Stomach (tissue), 19 donors: ENCODE measurements around the gene ASXL3. TPM values are rescaled to one million over a fixed set of nuclear protein-coding genes. Genes with fewer than 3 reads are reported as not detected.
A peak's percentile ranks its signal among the peaks of the same experiment; 100 is the strongest.

Experiments used
- DNase-seq, 2 donors: peaks; one replicate each; pipeline versions ENCODE4 v3.0.0 to v3.0.0-alpha.2; 2013 to 2019
- H3K27ac ChIP-seq, 5 donors: fragments of 200-600 bp in 4 of 5; sonication (generic) in 4 of 5; one replicate each; pipeline ENCODE4 v1.5.1; 2013 to 2019; ENCODE audit warnings: mild to moderate bottlenecking in 1 of 5, moderate library complexity in 1 of 5
- H3K27me3 ChIP-seq, 3 donors: fragments of 200-600 bp; sonication (generic); one replicate each; pipeline ENCODE4 v1.5.1; 2017 to 2019; ENCODE audit warnings: mixed run types in 1 of 3
- H3K36me3 ChIP-seq, 4 donors: fragments of 200-600 bp; sonication (generic); 1 replicate in 3 of 4; 2 replicates in 1 of 4; pipeline ENCODE4 v1.5.1; 2016 to 2019
- H3K4me1 ChIP-seq, 4 donors: fragments of 200-600 bp; sonication (generic); one replicate each; pipeline ENCODE4 v1.5.1; 2016 to 2019
- H3K4me3 ChIP-seq, 4 donors: fragments of 200-600 bp; sonication (generic) in 3 of 4; one replicate each; pipeline ENCODE4 v1.5.1; 2016 to 2019; ENCODE audit warnings: mild to moderate bottlenecking in 1 of 4
- H3K9me3 ChIP-seq, 4 donors: fragments of 200-600 bp; sonication (generic); one replicate each; pipeline ENCODE4 v1.5.1; 2016 to 2019
- EP300 ChIP-seq: sonication (generic); formaldehyde crosslinking; IDR thresholded peaks from one replicate; pipeline ENCODE4 v1.6.1; 2017; ENCODE audit warnings: antibody characterized with exemption
- POLR2A ChIP-seq, 4 donors: fragments of 450-650 bp; IDR thresholded peaks; one replicate each; pipeline ENCODE4 v1.6.1; 2016; ENCODE audit warnings: antibody characterized with exemption in 4 of 4, control low read depth in 2 of 4, mild to moderate bottlenecking in 1 of 4, moderate library complexity in 1 of 4
- POLR2AphosphoS5 ChIP-seq, 3 donors: sonication (generic); formaldehyde crosslinking; IDR thresholded peaks; one replicate each; pipeline ENCODE4 v1.6.1; 2016; ENCODE audit warnings: antibody characterized with exemption in 3 of 3
- WGBS, 5 donors: extraction: QIAGEN DNeasy Blood & Tissue Kit in 3 of 5; methylation state at CpG; one replicate each; pipeline versions ENCODE4 v1.1.5 to v1.1.7; 2013 to 2018; 5-methylcytosine and 5-hydroxymethylcytosine counted together
- intact Hi-C: fragments of 100-400 bp; cut with DNase I; formaldehyde crosslinking; loops from one replicate; pipeline ENCODE4 v1.15.1; 2023; ENCODE audit warnings: low total_unique reads
- long read RNA-seq, 10 donors: transcript quantifications; one replicate each; lab custom pipeline, GENCODE V29; 2026
- polyA plus RNA-seq, 3 donors: library from polyadenylated mRNA; stranded (reverse); fragments of 200-250 nt; gene quantifications; one replicate each; pipeline ENCODE4 v1.2.3, GENCODE V29; 2013
- total RNA-seq, 5 donors: library from RNA; depleted of rRNA; stranded (reverse); fragments of >200 nt; gene quantifications; one replicate each; pipeline versions ENCODE4 v1.1.0 to v1.2.3, GENCODE V29; 2014 to 2016
- TF ChIP-seq, protein P1 (sequence below), 7 experiments: fragments of 450-650 bp in 4 of 7; fragments of 200-600 bp in 3 of 7; sonication (generic) in 3 of 7; IDR thresholded peaks; one replicate each; pipeline ENCODE4 v1.5.1; 2016 to 2019; ENCODE audit warnings: antibody characterized with exemption in 7 of 7, control low read depth in 2 of 7, mild to moderate bottlenecking in 1 of 7
- donor health status: healthy with polysubstance abuse.
- donor health status: Bipolar disorder and iron deficiency.
- donor health status: healthy.

The ASXL3 gene
- total RNA-seq (1 to 10 TPM in 4 of 5 donors, not detected in 1; 1.2 to 8.0 (median 6.1) TPM), polyA plus RNA-seq (under 1 TPM; 0.28 to 0.61 (median 0.31) TPM)
- long read RNA-seq, donor 1: 0 reads
- long read RNA-seq, donor 2: 0 reads
- long read RNA-seq, donor 3: 0 reads
- long read RNA-seq, donor 4: 0 reads
- long read RNA-seq, donor 5: 0 reads
- long read RNA-seq, donor 6: 0 reads
- long read RNA-seq, donor 7: 0 reads
- long read RNA-seq, donor 8: 0 reads
- long read RNA-seq, donor 9: 0 reads
- long read RNA-seq, donor 10: 0 reads

DNA sequence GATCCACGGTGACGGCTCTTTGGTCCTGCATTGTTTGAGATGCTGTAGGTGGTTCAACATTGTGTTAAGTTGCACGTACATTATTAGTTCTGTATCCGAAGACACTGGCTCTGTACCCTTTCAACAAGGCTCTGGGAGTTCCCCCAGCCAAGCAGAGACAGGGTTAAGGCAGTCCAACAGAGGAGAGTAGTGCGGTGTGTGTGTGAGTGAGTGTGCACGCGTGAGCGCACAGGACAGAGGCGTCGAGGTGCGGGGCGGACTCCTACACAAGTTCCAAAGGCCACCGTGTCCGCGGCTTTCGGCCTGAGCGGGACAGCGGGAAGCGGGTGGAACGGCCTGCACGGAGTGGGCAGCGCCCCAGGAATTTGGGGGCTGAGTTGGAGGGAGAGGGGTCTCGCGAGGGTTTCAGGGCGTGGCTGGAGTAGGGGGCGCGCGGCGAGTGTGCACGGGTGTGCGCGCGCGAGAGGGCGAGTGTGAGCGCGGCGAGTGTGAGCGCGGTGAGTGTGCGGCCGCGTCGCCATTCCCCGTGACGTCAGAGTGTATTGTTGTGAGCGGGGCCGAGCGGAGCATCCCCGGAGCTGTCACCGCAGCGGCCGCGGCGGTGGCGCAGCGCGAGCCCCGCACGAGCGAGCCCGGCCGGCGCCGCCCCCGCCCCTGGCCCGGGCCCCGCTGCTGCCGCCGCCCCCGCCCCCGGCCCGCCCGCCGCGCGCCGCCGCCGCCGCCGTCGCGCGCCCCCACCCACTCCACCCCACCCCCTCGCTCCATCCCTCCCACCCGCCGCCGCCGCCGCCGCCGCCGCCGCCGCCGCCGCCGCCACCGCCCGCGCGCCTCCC is at the start of gene ASXL3:
Gene ASXL3, plus strand, starts transcription at position 535 of the 833 bp plus-strand sequence. CDS start 413 bp downstream, outside the sequence.
- 1 to 9% (median 2%) methylated on average over 39 to 97 of the region's 103 CpGs for WGBS, 5 donors
- peak; percentile 64 to 84 for DNase-seq
- TF ChIP-seq POLR2AphosphoS5 (IDR thresholded peaks at IDR 0.05): peak in 2 of 3 donors; percentile 3 to 22
- TF ChIP-seq EP300: no peak
- no peak for TF ChIP-seq POLR2A (IDR thresholded peaks at IDR 0.05)
- TF ChIP-seq, protein P1, sequence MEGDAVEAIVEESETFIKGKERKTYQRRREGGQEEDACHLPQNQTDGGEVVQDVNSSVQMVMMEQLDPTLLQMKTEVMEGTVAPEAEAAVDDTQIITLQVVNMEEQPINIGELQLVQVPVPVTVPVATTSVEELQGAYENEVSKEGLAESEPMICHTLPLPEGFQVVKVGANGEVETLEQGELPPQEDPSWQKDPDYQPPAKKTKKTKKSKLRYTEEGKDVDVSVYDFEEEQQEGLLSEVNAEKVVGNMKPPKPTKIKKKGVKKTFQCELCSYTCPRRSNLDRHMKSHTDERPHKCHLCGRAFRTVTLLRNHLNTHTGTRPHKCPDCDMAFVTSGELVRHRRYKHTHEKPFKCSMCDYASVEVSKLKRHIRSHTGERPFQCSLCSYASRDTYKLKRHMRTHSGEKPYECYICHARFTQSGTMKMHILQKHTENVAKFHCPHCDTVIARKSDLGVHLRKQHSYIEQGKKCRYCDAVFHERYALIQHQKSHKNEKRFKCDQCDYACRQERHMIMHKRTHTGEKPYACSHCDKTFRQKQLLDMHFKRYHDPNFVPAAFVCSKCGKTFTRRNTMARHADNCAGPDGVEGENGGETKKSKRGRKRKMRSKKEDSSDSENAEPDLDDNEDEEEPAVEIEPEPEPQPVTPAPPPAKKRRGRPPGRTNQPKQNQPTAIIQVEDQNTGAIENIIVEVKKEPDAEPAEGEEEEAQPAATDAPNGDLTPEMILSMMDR (IDR thresholded peaks at IDR 0.05): no peak
- intact Hi-C loops: no loop called here
- H3K27me3 ChIP-seq: peaks cover 0 to 13% (median 0%) of the 10 kb centered on the region in 3 donors
- no peaks in the 10 kb centered on the region for H3K36me3 ChIP-seq
- no peaks in the 10 kb centered on the region for H3K9me3 ChIP-seq
- H3K27ac ChIP-seq: peak within 1 kb of the TSS; percentile 90 to 94 (median 93)
- peaks cover 3 to 42% (median 22%) of the 10 kb centered on the region in 4 donors for H3K4me1 ChIP-seq
- peak within 1 kb of the TSS; percentile 67 to 79 (median 70) for H3K4me3 ChIP-seq

DNA sequence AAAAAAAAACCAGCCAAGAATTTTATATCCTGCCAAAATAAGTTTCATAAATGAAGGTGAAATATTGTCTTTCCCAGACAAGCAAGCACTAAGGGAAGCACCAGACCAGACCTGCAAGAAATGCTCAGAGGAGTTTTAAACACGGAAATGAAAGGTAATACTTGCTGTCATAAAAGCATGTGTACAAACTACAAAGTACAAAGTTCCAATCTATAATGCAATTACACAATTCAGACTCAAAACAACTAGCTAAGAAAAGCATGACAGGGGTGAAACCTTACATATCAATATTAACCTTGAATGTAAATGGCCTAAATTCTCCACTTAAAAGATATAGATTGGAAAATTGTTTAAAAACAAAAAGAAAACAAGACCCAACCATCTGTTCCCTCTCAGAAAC is 45.0 kb upstream of the ASXL3 start:
- Histone ChIP-seq H3K27me3 (no peaks in the 10 kb centered on the region), H3K4me3 (no peak overlapping the region), H3K4me1 (no peaks in the 10 kb centered on the region), H3K9me3 (no peaks in the 10 kb centered on the region), H3K36me3 (no peaks in the 10 kb centered on the region), H3K27ac (no peak overlapping the region)
- intact Hi-C loops: no loop called here
- no peak for DNase-seq
- 58 to 97% (median 89%) methylated on average over 1 of the region's 1 CpG for WGBS, 5 donors
- TF ChIP-seq POLR2A (IDR thresholded peaks at IDR 0.05) (no peak), EP300 (no peak), POLR2AphosphoS5 (IDR thresholded peaks at IDR 0.05) (no peak)
- TF ChIP-seq, protein P1 (IDR thresholded peaks at IDR 0.05): no peak

DNA sequence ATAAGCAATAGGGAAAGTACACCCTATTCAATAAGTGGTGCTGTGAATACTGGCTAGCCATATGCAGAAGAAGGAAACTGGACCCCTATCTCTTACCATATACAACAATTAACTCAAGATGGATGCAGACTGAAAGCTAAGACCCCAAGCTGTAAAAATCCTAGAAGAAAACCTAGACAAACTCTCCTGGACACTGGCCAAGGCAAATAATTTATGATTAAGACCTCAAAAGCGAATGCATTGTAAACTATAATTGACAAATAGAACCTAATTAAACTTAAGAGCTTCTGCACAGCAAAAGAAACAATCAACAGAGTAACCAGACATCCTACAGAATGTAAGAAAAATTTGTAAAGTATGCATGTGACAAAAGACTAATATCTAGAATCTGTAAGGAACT is 41.1 kb upstream of the ASXL3 start:
- intact Hi-C loops: no loop called here
- no peak for DNase-seq
- WGBS, 5 donors: 45 to 73% (median 59%) methylated on average over 1 of the region's 1 CpG
- Histone ChIP-seq H3K4me3 (no peak overlapping the region), H3K27me3 (no peaks in the 10 kb centered on the region), H3K27ac (no peak overlapping the region), H3K9me3 (no peaks in the 10 kb centered on the region), H3K4me1 (no peaks in the 10 kb centered on the region), H3K36me3 (no peaks in the 10 kb centered on the region)
- TF ChIP-seq, protein P1 (IDR thresholded peaks at IDR 0.05): no peak
- TF ChIP-seq POLR2AphosphoS5 (IDR thresholded peaks at IDR 0.05) (no peak), EP300 (no peak), POLR2A (IDR thresholded peaks at IDR 0.05) (no peak)

DNA sequence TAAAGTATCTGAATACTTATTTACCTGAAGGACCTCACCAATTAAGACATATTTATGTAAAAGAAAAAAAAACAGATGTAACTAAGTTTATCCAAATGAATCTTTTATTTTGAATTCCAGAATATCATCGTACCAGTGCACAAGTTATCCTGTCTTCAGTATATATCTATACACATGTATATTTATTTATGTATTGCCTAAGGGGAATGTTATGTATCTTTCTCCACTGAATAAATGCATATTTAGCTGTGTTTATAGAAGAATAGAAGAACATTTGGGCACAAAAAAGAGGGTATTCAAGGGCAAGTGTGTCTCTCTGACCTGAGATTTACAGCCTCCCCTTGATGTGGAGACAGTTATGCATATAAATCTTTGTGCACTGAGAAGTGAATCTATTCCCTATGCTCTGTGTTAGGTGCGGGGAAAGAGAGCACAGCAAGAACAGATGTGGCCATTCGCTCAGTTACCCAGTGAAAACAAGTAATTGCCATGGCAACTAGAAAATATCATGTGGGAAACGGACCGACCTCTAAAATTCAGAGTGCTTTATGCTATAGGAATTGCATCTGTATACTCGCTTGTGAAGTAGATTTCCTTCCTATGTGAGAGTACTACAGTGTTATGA is 39.5 kb upstream of the ASXL3 start:
- Histone ChIP-seq H3K9me3 (no peaks in the 10 kb centered on the region), H3K27me3 (no peaks in the 10 kb centered on the region), H3K27ac (no peak overlapping the region), H3K4me3 (no peak overlapping the region), H3K4me1 (peaks cover 0 to 5% (median 2%) of the 10 kb centered on the region in 4 donors), H3K36me3 (no peaks in the 10 kb centered on the region)
- DNase-seq: no peak
- intact Hi-C loops: no loop called here
- TF ChIP-seq POLR2AphosphoS5 (IDR thresholded peaks at IDR 0.05): no peak
- TF ChIP-seq, protein P1 (IDR thresholded peaks at IDR 0.05): no peak
- TF ChIP-seq EP300: no peak
- TF ChIP-seq POLR2A (IDR thresholded peaks at IDR 0.05): no peak
- WGBS, 5 donors: 85 to 91% (median 91%) methylated on average over 6 of the region's 6 CpGs
